ENCODE results near the gene ZNF292. TPM values are rescaled to one million over a fixed set of nuclear protein-coding genes. Genes with fewer than 3 reads are reported as not detected.

The ZNF292 gene
- total and polyA plus RNA-seq, 7 donors: 3.0 to 117 (median 50.7) TPM

DNA sequence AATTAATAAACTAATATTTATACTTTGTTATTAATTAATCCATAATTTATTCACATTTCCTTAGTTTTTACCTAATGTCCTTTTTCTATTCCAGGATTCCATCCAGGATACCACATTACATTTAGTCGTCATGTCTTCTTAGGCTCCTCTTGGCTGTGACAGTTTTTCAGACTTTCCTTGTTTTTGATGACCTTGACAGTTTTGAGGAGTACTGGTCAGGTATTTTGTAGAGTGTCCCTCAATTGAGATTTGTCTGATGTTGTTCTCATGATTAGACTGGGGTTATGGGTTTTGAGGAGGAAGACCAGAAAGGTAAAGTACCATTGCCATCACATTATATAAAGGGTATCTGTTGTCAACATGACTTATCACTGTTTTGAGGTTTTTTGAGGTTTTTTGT is 67.3 kb downstream of the ZNF292 start:
- intact Hi-C loops (cut with DNase I): no loop called here
- H3K27ac ChIP-seq: no peak overlapping the region
- peaks cover 0 to 73% (median 3%) of the 10 kb centered on the region in 4 donors for H3K36me3 ChIP-seq

DNA sequence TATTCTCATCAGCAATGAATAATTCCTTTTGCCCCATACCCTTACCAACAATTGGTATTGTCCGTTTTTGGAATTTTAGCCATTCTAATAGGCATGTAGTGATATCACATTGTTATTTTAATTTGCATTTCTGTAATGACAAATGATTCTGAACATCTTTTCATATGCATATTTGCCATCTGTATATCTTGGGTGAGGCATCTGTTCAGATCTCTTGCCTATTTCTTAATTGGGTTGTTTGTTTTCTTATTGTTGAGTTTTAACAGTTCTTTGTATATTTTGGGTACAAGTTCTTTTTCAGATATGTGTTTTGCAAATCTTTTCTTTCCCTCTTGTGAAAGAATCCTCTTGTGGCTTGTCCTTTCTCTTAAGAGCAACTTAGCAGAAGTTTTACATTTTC is 69.6 kb downstream of the ZNF292 start:
- peaks cover 0 to 56% (median 3%) of the 10 kb centered on the region in 4 donors for H3K36me3 ChIP-seq
- H3K27ac ChIP-seq: no peak overlapping the region
- WGBS, 2 donors: 94 to 95% methylated on average over 1 of the region's 1 CpG
- intact Hi-C loops (cut with DNase I): no loop called here
- H3K4me3 ChIP-seq: no peak overlapping the region
- H3K9me3 ChIP-seq: no peaks in the 10 kb centered on the region
- no peaks in the 10 kb centered on the region for H3K27me3 ChIP-seq
- no peak for TF ChIP-seq POLR2AphosphoS5 (IDR thresholded peaks at IDR 0.05)
- TF ChIP-seq CTCF (IDR thresholded peaks at IDR 0.05): no peak
- no peak for TF ChIP-seq POLR2A (IDR thresholded peaks at IDR 0.05)
- no peak for TF ChIP-seq EP300 (IDR thresholded peaks at IDR 0.05)
- H3K4me1 ChIP-seq: no peaks in the 10 kb centered on the region
- no peak for DNase-seq

More for the DNA sequence above, 67.3 kb downstream of the ZNF292 start:
- no peak for DNase-seq
- H3K4me3 ChIP-seq: no peak overlapping the region
- 98 to 100% methylated on average over 1 of the region's 1 CpG for whole genome bisulfite sequencing, 2 donors
- TF ChIP-seq EP300 (IDR thresholded peaks at IDR 0.05) (no peak), CTCF (IDR thresholded peaks at IDR 0.05) (no peak), POLR2A (IDR thresholded peaks at IDR 0.05) (no peak), POLR2AphosphoS5 (IDR thresholded peaks at IDR 0.05) (no peak)
- no peaks in the 10 kb centered on the region for H3K4me1 ChIP-seq
- H3K9me3 ChIP-seq: no peaks in the 10 kb centered on the region
- H3K27me3 ChIP-seq: no peaks in the 10 kb centered on the region

- DNase-seq: no peak
- Histone ChIP-seq H3K9me3 (no peaks in the 10 kb centered on the region), H3K4me1 (no peaks in the 10 kb centered on the region), H3K27me3 (no peaks in the 10 kb centered on the region), H3K36me3 (peaks cover 0 to 56% (median 3%) of the 10 kb centered on the region in 4 donors), H3K4me3 (no peak overlapping the region), H3K27ac (no peak overlapping the region)
- intact Hi-C loops (cut with DNase I): no loop called here
- WGBS, 2 donors: 95% methylated on average over 2 of the region's 2 CpGs
- TF ChIP-seq POLR2A (IDR thresholded peaks at IDR 0.05) (no peak), EP300 (IDR thresholded peaks at IDR 0.05) (no peak), CTCF (IDR thresholded peaks at IDR 0.05) (no peak), POLR2AphosphoS5 (IDR thresholded peaks at IDR 0.05) (no peak)
Measured at GRCh38 chr6:87225511-87225910, 70.1 kb downstream of the ZNF292 start.

DNA sequence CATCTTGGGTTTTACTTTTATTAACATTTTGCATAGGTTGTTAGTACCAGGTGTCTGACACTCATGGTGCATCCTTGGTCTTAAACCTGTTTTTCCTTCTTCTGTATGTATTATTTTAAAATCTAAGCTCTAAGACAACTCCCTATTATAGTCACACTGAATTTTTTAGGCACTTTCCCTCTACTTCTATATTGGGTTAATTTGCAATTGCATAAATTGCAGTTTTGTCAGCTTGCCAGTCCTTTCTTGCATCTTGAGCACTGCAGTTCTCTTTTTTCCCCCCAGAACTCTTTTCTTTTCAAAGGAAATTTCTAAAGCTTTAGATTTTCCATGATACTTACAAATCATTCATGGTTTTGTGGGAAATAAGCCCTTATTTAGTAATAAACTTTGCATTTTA is 70.6 kb downstream of the ZNF292 start:
- Histone ChIP-seq H3K36me3 (peaks cover 0 to 52% (median 3%) of the 10 kb centered on the region in 4 donors), H3K27me3 (no peaks in the 10 kb centered on the region), H3K4me1 (no peaks in the 10 kb centered on the region), H3K27ac (no peak overlapping the region), H3K9me3 (no peaks in the 10 kb centered on the region), H3K4me3 (no peak overlapping the region)
- DNase-seq: no peak
- intact Hi-C loops (cut with DNase I): no loop called here
- TF ChIP-seq POLR2AphosphoS5 (IDR thresholded peaks at IDR 0.05) (no peak), POLR2A (IDR thresholded peaks at IDR 0.05) (no peak), CTCF (IDR thresholded peaks at IDR 0.05) (no peak), EP300 (IDR thresholded peaks at IDR 0.05) (no peak)

- no peak for DNase-seq
- 94 to 98% methylated on average over 1 of the region's 1 CpG for WGBS, 2 donors
- intact Hi-C loops (cut with DNase I): loop anchor here (5.0 kb wide), 1 partner anchor 74 kb away; the partner anchor contains the start of gene ZNF292
Measured at GRCh38 chr6:87230801-87231200, 75.4 kb downstream of the ZNF292 start.

More at GRCh38 chr6:87230801-87231200, 75.4 kb downstream of the ZNF292 start:
- H3K36me3 ChIP-seq: peaks cover 0 to 16% (median 2%) of the 10 kb centered on the region in 4 donors
- H3K4me3 ChIP-seq: no peak overlapping the region
- no peak for TF ChIP-seq POLR2AphosphoS5 (IDR thresholded peaks at IDR 0.05)
- no peak for TF ChIP-seq POLR2A (IDR thresholded peaks at IDR 0.05)
- no peak for TF ChIP-seq EP300 (IDR thresholded peaks at IDR 0.05)
- no peak for TF ChIP-seq CTCF (IDR thresholded peaks at IDR 0.05)
- no peak overlapping the region for H3K27ac ChIP-seq
- H3K9me3 ChIP-seq: no peaks in the 10 kb centered on the region
- H3K27me3 ChIP-seq: no peaks in the 10 kb centered on the region
- H3K4me1 ChIP-seq: no peaks in the 10 kb centered on the region

Measured in sigmoid colon (tissue), 7 donors.